T-helper 2 cell (primary cell): Measurements from ENCODE around the gene ZNF521.

Experiments
- DNase-seq, 5 experiments: peaks; one replicate each; pipeline versions ENCODE4 v3.0.0 to v3.0.0-alpha.2; 2012 to 2022

ZNF521 gene

GRCh38 chr18:25164211-25164847 is 187.6 kb downstream of the ZNF521 start:
- peak in 1 of 5 experiments; percentile 26 for DNase-seq

GRCh38 chr18:25153426-25153825 is 198.5 kb downstream of the ZNF521 start:
- no peak for DNase-seq

- no peak for DNase-seq
Measured at GRCh38 chr18:25147877-25148488, 204.0 kb downstream of the ZNF521 start.

GRCh38 chr18:25146512-25146910 is 205.5 kb downstream of the ZNF521 start:
- DNase-seq = no peak

GRCh38 chr18:25145731-25146511 is 206.0 kb downstream of the ZNF521 start:
- no peak for DNase-seq

GRCh38 chr18:25144820-25145219 is 207.1 kb downstream of the ZNF521 start:
- DNase-seq = no peak

- DNase-seq = no peak
Measured at GRCh38 chr18:25141886-25142285, 210.1 kb downstream of the ZNF521 start.

GRCh38 chr18:25141399-25141798 is 210.6 kb downstream of the ZNF521 start:
- no peak for DNase-seq

GRCh38 chr18:25140962-25141308 is 211.0 kb downstream of the ZNF521 start:
- DNase-seq = no peak

- no peak for DNase-seq
Measured at GRCh38 chr18:25140124-25140961, 211.6 kb downstream of the ZNF521 start.

- no peak for DNase-seq
Measured at GRCh38 chr18:25137197-25137472, 214.8 kb downstream of the ZNF521 start.

- no peak for DNase-seq
Measured at GRCh38 chr18:25136416-25137196, 215.4 kb downstream of the ZNF521 start.

GRCh38 chr18:25134861-25135260 is 217.1 kb downstream of the ZNF521 start:
- DNase-seq = no peak

GRCh38 chr18:25133879-25134278 is 218.1 kb downstream of the ZNF521 start:
- DNase-seq = no peak

- DNase-seq = no peak
Measured at GRCh38 chr18:25132786-25133496, 219.0 kb downstream of the ZNF521 start.

GRCh38 chr18:25126751-25127150 is 225.2 kb downstream of the ZNF521 start:
- no peak for DNase-seq

GRCh38 chr18:25125680-25126079 is 226.3 kb downstream of the ZNF521 start:
- no peak for DNase-seq

- no peak for DNase-seq
Measured at GRCh38 chr18:25123438-25124232, 228.3 kb downstream of the ZNF521 start.

- DNase-seq = no peak
Measured at GRCh38 chr18:25121442-25121841, 230.5 kb downstream of the ZNF521 start.

- no peak for DNase-seq
Measured at GRCh38 chr18:25113566-25113965, 238.4 kb downstream of the ZNF521 start.

- DNase-seq = no peak
Measured at GRCh38 chr18:25112821-25113434, 239.0 kb downstream of the ZNF521 start.
